H9 (cell line): ENCODE results near the gene PLAC1. TPM values are rescaled to one million over a fixed set of nuclear protein-coding genes. Genes with fewer than 3 reads are reported as not detected.

ENCODE experiments used
- DNase-seq: peaks from one replicate; pipeline ENCODE4 v3.0.0-alpha.2; 2017
- H2AFZ ChIP-seq: one replicate; pipeline ENCODE4 v1.6.1; 2013; ENCODE audit warnings: mild to moderate bottlenecking, low read length, control low read depth, moderate library complexity
- H2AK5ac ChIP-seq: 2 replicates; pipeline ENCODE4 v1.6.1; 2013; ENCODE audit warnings: low read length, control low read depth, mixed read lengths; ENCODE audit not compliant: insufficient read length
- H2BK120ac ChIP-seq: one replicate; pipeline ENCODE4 v1.6.1; 2013; ENCODE audit warnings: low read depth, mild to moderate bottlenecking, low read length, control low read depth, inconsistent platforms; ENCODE audit not compliant: poor library complexity, severe bottlenecking
- H2BK12ac ChIP-seq: 2 replicates; pipeline ENCODE4 v1.6.1; 2013; ENCODE audit warnings: low read length, control low read depth, mixed read lengths, low read depth; ENCODE audit not compliant: insufficient read length
- H2BK15ac ChIP-seq: 2 replicates; pipeline ENCODE4 v1.6.1; 2013; ENCODE audit warnings: low read depth, low read length, control low read depth
- H2BK20ac ChIP-seq: one replicate; pipeline ENCODE4 v1.6.1; 2013; ENCODE audit warnings: low read depth, mild to moderate bottlenecking, low read length, control low read depth, inconsistent platforms; ENCODE audit not compliant: poor library complexity, severe bottlenecking
- H2BK5ac ChIP-seq: 2 replicates; pipeline ENCODE4 v1.6.1; 2013; ENCODE audit warnings: low read length, control low read depth, mixed read lengths; ENCODE audit not compliant: insufficient read length
- H3K14ac ChIP-seq: 2 replicates; pipeline ENCODE4 v1.6.1; 2013; ENCODE audit warnings: low read length, control low read depth; ENCODE audit not compliant: insufficient read depth
- H3K18ac ChIP-seq: 2 replicates; pipeline ENCODE4 v1.6.1; 2013; ENCODE audit warnings: low read depth, mild to moderate bottlenecking, mixed read lengths, low read length, control low read depth; ENCODE audit not compliant: insufficient read length
- H3K23ac ChIP-seq: 2 replicates; pipeline ENCODE4 v1.6.1; 2013; ENCODE audit warnings: low read length, control low read depth, mixed read lengths, low read depth; ENCODE audit not compliant: insufficient read length
- H3K23me2 ChIP-seq: 2 replicates; pipeline ENCODE4 v1.6.1; 2013; ENCODE audit warnings: low read depth, mild to moderate bottlenecking, mixed read lengths, low read length, control low read depth; ENCODE audit not compliant: insufficient read length, poor library complexity, severe bottlenecking
- H3K27ac ChIP-seq: 2 replicates; pipeline ENCODE4 v1.5.1; 2013; ENCODE audit warnings: low read length, control low read depth, mixed read lengths, low read depth; ENCODE audit not compliant: insufficient read length
- H3K27me3 ChIP-seq: 2 replicates; pipeline ENCODE4 v1.6.1; 2013; ENCODE audit warnings: low read length, control low read depth, inconsistent platforms; ENCODE audit not compliant: insufficient read depth
- H3K4ac ChIP-seq: 2 replicates; pipeline ENCODE4 v1.6.1; 2013; ENCODE audit warnings: low read depth, mild to moderate bottlenecking, control low read depth, inconsistent platforms, low read length, moderate library complexity
- H3K4me1 ChIP-seq: 2 replicates; pipeline ENCODE4 v1.6.1; 2013; ENCODE audit warnings: low read length, control low read depth, inconsistent platforms; ENCODE audit not compliant: insufficient read depth
- H3K4me2 ChIP-seq: 2 replicates; pipeline ENCODE4 v1.6.1; 2013; ENCODE audit warnings: low read length, control low read depth, mixed read lengths; ENCODE audit not compliant: insufficient read length, insufficient read depth
- H3K56ac ChIP-seq: 2 replicates; pipeline ENCODE4 v1.6.1; 2013; ENCODE audit warnings: low read depth, mild to moderate bottlenecking, mixed read lengths, low read length, control low read depth; ENCODE audit not compliant: insufficient read length
- H3K79me1 ChIP-seq: 2 replicates; pipeline ENCODE4 v1.6.1; 2013; ENCODE audit warnings: low read depth, mild to moderate bottlenecking, moderate library complexity, low read length, control low read depth, inconsistent platforms; ENCODE audit not compliant: insufficient read depth, poor library complexity, severe bottlenecking
- H3K79me2 ChIP-seq: 2 replicates; pipeline ENCODE4 v1.6.1; 2013; ENCODE audit warnings: low read length, control low read depth, inconsistent platforms; ENCODE audit not compliant: insufficient read depth
- H3K9ac ChIP-seq: 2 replicates; pipeline ENCODE4 v1.6.1; 2013; ENCODE audit warnings: low read length, control low read depth, mixed read lengths; ENCODE audit not compliant: insufficient read length; ENCODE audit errors: extremely low read depth
- H3K9me3 ChIP-seq: one replicate; pipeline ENCODE4 v1.6.1; 2013; ENCODE audit warnings: low read depth, low read length, inconsistent platforms; ENCODE audit not compliant: control insufficient read depth
- H3T11ph ChIP-seq: one replicate; pipeline ENCODE4 v1.6.1; 2013; ENCODE audit warnings: mild to moderate bottlenecking, low read length, control low read depth, inconsistent platforms
- H4K20me1 ChIP-seq: one replicate; pipeline ENCODE4 v1.6.1; 2013; ENCODE audit not compliant: control insufficient read depth, insufficient read length, insufficient read depth
- H4K5ac ChIP-seq: 2 replicates; pipeline ENCODE4 v1.6.1; 2013; ENCODE audit warnings: low read depth, mild to moderate bottlenecking, mixed read lengths, low read length, control low read depth; ENCODE audit not compliant: insufficient read length
- H4K8ac ChIP-seq: replicated peaks from 2 replicates; pipeline ENCODE4 v1.6.1; 2013; ENCODE audit warnings: low read length, control low read depth, mixed read lengths, low read depth; ENCODE audit not compliant: insufficient read length
- H4K91ac ChIP-seq: 2 replicates; pipeline ENCODE4 v1.6.1; 2013; ENCODE audit warnings: low read depth, mild to moderate bottlenecking, moderate library complexity, mixed read lengths, low read length, control low read depth; ENCODE audit not compliant: insufficient read length
- H3K27ac Mint-ChIP-seq, 3 experiments: 2 replicates in 2 of 3; 3 replicates in 1 of 3; pipeline ENCODE4 v1.8.0; 2020 to 2021; ENCODE audit warnings: mixed read lengths in 3 of 3, mild to moderate bottlenecking in 1 of 3, moderate library complexity in 1 of 3
- H3K27me3 Mint-ChIP-seq: 2 replicates; pipeline ENCODE4 v1.8.0; 2021; ENCODE audit warnings: low read depth, mild to moderate bottlenecking, moderate library complexity, mixed read lengths
- H3K36me3 Mint-ChIP-seq, 3 experiments: 2 replicates in 2 of 3; 3 replicates in 1 of 3; pipeline ENCODE4 v1.8.0; 2020 to 2021; ENCODE audit warnings: low read depth in 3 of 3, mixed read lengths in 3 of 3; ENCODE audit not compliant: insufficient read depth in 1 of 3
- H3K4me1 Mint-ChIP-seq, 2 experiments: 2 replicates each; pipeline ENCODE4 v1.8.0; 2020; ENCODE audit warnings: mixed read lengths in 2 of 2
- H3K4me3 Mint-ChIP-seq, 2 experiments: 2 replicates in 1 of 2; 3 replicates in 1 of 2; pipeline ENCODE4 v1.8.0; 2020 to 2021; ENCODE audit warnings: mild to moderate bottlenecking in 2 of 2, mixed read lengths in 2 of 2, moderate library complexity in 1 of 2
- H3K9me3 Mint-ChIP-seq, 2 experiments: 2 replicates in 1 of 2; 3 replicates in 1 of 2; pipeline ENCODE4 v1.8.0; 2020; ENCODE audit warnings: mild to moderate bottlenecking in 2 of 2, mixed read lengths in 2 of 2, moderate library complexity in 1 of 2
- total RNA-seq: library from RNA; stranded (reverse); gene quantifications from 2 replicates; pipeline ENCODE4 v1.2.1, GENCODE V29; 2021
- TF ChIP-seq, protein P1 (sequence below): fragments of 200-600 bp; sonication (generic); conservative IDR thresholded peaks from 3 replicates; pipeline ENCODE4 v1.8.0; 2021; ENCODE audit warnings: antibody characterized with exemption, mild to moderate bottlenecking

Gene PLAC1
- total RNA-seq, 1 experiment from 2014 or later: 0.68 TPM

DNA sequence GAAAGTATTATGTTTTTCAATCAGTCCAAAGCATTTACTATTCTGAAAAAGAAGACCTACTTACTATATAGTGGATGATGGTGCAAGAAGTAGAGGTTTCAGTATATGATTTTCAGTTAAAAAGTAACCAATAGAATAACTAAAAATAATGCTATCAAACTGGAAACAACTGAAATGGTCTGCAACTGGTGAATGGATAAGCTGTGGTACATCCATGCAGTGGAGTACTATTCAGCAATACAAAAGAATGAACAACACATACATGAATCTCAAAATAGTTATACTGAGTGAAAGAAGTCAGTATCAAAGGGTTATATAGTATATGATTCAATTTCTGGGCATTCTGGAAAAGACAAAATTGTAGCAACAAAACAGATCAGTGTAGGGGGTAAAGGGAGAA, 55.9 kb downstream of the PLAC1 start:
- no peak overlapping the region for H3K27ac Mint-ChIP-seq
- H2AK5ac ChIP-seq: no peak overlapping the region
- TF ChIP-seq, protein P1, sequence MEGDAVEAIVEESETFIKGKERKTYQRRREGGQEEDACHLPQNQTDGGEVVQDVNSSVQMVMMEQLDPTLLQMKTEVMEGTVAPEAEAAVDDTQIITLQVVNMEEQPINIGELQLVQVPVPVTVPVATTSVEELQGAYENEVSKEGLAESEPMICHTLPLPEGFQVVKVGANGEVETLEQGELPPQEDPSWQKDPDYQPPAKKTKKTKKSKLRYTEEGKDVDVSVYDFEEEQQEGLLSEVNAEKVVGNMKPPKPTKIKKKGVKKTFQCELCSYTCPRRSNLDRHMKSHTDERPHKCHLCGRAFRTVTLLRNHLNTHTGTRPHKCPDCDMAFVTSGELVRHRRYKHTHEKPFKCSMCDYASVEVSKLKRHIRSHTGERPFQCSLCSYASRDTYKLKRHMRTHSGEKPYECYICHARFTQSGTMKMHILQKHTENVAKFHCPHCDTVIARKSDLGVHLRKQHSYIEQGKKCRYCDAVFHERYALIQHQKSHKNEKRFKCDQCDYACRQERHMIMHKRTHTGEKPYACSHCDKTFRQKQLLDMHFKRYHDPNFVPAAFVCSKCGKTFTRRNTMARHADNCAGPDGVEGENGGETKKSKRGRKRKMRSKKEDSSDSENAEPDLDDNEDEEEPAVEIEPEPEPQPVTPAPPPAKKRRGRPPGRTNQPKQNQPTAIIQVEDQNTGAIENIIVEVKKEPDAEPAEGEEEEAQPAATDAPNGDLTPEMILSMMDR: no peak
- H2BK12ac ChIP-seq: no peak overlapping the region
- peaks cover 11 to 12% of the 10 kb centered on the region in 2 experiments for H3K4me1 Mint-ChIP-seq
- no peaks in the 10 kb centered on the region for H3K79me1 ChIP-seq
- no peaks in the 10 kb centered on the region for H3K79me2 ChIP-seq
- DNase-seq: no peak
- H3K4ac ChIP-seq: no peak overlapping the region
- no peak overlapping the region for H4K8ac ChIP-seq
- H2BK15ac ChIP-seq: no peak overlapping the region
- no peaks in the 10 kb centered on the region for H3K27me3 Mint-ChIP-seq
- H3K56ac ChIP-seq: no peak overlapping the region
- no peaks in the 10 kb centered on the region for H3K9me3 ChIP-seq
- H4K5ac ChIP-seq: no peak overlapping the region
- H4K91ac ChIP-seq: no peak overlapping the region
- H2AFZ ChIP-seq: no peak overlapping the region
- no peak overlapping the region for H3K4me2 ChIP-seq
- no peak overlapping the region for H3K14ac ChIP-seq
- no peaks in the 10 kb centered on the region for H3K23me2 ChIP-seq
- no peaks in the 10 kb centered on the region for H4K20me1 ChIP-seq
- H2BK120ac ChIP-seq: no peak overlapping the region
- no peak overlapping the region for H3K27ac ChIP-seq
- peaks cover 6 to 7% (median 6%) of the 10 kb centered on the region in 3 experiments; a peak in 6 of 7 replicates for H3K36me3 Mint-ChIP-seq
- H3T11ph ChIP-seq: no peak overlapping the region
- H3K9ac ChIP-seq: no peak overlapping the region
- no peak overlapping the region for H3K4me3 Mint-ChIP-seq
- H2BK5ac ChIP-seq: no peak overlapping the region
- no peak overlapping the region for H2BK20ac ChIP-seq
- H3K9me3 Mint-ChIP-seq: peaks cover 11 to 62% of the 10 kb centered on the region in 2 experiments
- no peak overlapping the region for H3K23ac ChIP-seq
- H3K27me3 ChIP-seq: no peaks in the 10 kb centered on the region; the same call in 1 of the 2 replicates
- H3K18ac ChIP-seq: no peak overlapping the region
- H3K4me1 ChIP-seq: peaks cover 5% of the 10 kb centered on the region; the same call in 1 of the 2 replicates
